Stimulated activated naive CD8-positive, alpha-beta T cell treated with anti-CD3 and anti-CD28 coated beads, Interleukin-15, Interleukin-2, amounts not matched to agents 100 U/mL and 50 U/mL, for 24 hours (primary cell): Measurements from ENCODE around the gene UROC1.

Experiments used
- ATAC-seq: fragments of 150-1000 bp; cut with Tn5 transposase; one replicate; pipeline ENCODE4 v1.10.0; 2021
- DNase-seq: peaks from one replicate; pipeline ENCODE4 v3.0.0; 2021

The UROC1 gene

DNA sequence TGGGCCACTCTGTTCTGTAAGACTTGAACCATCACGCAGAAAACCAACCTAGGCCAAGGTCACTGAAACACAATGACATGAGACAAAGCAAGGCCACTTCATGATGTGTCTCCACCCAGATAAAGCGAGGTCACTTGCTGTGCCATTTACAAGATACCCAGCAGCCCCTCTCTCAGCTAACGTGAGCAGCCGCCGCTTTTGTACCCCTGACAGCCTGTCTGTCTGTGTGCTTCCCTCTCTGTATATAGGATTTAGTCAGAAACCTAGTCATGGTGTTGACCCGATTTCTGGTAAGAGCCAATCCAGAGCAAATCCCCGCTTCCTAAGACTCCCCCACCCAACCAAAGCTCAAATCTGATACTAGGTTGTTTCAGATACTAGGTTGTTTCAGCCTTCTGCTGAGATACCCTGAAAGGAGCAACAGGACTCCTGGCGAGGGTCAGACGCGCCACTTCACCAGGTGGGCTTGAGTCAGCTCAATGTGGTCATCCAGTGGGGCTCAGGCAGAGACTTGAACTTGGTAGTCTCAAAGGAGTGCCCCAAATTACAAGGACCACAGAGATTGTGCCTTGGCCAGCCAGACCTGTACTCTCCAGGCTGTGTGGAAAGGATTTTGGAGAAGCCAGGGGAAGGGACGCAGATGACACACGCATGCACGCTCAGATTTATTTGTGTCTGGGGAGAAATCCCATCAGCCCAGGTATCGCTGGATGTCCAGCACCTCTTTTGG is 38.8 kb downstream of the UROC1 start:
- DNase-seq (no peak), ATAC-seq (no peak)

DNA sequence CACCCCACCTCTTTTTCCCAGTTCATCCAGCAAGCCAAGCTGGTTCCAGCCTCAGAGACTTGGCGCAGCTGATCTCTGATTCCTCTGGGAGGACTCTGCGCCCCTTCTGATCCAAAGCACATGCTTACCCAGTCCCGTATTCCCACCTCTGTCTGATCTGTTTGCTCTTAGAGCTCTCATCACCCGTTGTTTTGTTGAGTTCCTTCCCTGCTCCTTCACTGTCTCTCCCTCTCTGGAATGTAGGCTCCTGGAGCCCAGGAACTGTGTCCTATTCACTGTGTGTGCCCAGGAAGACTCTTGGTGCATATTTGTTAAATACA is 40.6 kb downstream of the UROC1 start:
- ATAC-seq, result no peak
- DNase-seq, result no peak

DNA sequence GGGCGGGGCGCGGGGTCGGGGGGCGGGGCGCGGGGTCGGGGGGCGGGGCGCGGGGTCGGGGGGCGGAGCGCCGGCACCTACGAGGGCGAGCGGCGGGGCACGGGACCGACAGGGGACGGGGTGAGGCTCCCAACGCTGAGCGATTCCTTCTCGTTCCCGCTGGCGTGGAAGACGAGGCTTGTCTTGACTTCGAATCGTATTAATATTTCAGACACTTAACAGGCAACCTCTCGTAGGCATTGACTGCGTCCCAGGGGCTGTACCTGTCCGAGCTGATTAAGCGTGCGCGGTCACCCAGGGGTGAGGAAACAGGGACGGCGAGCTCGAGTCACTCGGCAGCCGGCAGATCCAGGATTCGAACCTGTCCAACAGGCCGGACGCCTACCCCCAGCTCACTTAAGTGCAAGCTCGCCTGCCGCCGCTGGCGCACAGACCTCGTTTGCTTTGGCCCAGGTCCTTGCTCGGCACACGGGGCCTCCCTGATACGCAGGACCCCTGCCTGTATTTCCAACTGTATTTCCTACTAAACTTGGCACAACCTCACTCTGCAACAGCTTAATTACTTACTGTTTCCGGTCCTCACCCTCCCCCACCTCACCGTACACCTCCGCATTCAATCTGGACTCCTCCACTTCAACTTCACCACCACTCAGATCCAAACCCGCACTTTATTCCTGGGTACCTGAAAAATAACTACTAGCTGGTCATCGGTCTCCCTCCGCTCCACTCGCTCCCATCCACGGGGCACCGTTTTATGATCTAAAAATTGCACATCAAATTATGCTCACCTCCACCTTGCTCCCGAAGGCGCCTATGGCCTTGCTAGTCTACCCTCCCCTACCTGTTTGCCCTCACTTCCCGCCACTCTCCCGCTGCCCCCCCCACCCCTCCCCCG is 41.2 kb downstream of the UROC1 start:
- ATAC-seq, result peak; percentile 24
- DNase-seq, result no peak

DNA sequence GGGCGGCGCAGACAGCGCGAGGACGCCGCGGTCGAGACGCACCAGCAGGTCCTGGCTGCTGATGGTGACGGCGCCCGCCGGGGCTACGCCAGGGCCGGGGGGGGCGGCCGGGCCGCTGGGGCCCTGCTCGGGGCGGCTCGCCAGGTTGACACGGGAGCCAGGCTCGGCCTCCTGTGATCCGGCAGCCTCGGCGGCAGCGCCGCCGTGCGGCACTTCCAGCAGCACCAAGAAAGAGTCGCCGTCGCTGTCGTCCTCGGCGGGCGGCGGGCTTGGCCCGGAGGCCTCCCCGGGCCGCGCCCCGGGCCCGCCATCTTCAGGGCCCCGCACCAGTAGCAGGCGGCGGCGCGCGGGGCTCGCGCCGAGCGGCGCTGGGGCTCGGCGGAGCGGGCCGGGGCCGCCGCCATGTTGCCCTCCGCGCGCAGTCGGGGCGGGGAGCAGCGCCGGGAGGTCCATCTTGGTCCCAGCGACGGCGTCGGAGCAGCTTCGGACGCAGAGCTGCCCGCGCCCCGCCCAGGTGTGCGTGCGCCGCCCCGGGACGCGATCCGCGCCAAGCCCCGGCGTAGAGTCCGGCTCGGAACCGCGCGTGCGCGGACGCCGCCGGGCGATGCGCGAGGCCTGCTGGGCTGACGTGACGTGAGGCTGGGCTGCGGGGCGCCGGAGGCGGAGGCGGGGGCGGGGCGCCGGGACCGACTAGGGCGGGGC is 42.0 kb downstream of the UROC1 start, which contains the start of gene ZXDC:
TSS of gene ZXDC (minus strand) at position 479 of the 702 bp plus-strand sequence. CDS start at position 453, 26 bp downstream.
- peak; percentile 94 for DNase-seq
- ATAC-seq, result peak; percentile 87

DNA sequence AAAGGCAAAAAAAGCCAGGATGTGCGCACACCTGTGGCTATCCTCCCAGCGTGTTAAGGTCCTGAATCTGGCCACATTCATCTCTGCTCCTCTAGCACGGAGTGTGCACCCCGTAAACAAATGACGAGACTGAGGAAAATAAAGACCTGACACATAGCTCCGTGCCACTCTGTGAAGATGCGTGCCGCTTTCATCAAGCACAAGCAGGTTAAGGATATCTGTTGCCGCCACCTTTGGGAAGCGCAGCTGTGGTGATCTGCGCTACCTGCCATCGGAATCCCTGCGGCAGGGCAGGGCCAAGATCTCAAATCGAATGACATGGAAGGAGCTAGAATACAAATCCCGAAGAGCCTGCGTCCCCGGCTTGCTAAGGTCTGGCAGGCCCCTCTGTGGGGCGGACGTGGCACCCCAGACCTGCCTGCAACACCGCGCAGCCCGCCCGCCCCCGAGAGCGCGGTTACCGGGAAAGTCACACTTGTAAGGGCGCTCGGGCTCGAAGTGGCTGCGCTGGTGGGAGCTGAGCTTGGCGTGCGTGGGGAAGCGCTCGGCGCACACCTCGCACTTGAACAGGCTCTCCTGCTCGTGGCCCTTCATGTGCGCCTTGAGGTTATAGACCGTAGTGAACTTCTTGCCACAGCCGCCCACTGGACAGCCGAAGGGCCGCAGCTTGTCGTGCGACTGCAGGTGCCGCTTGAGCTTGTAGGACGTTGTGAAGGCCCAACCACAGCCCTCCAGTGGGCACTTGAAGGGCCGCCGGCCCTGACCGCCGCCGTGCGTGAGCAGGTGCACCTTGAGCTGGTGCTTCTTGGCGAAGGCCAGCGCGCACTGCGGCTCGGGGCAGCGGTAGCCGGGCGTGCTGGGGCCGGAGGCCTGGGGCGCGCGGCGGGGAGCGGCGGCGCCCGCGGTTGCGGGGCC is 42.8 kb downstream of the UROC1 start:
- peak; percentile 50 for DNase-seq
- ATAC-seq, result no peak

DNA sequence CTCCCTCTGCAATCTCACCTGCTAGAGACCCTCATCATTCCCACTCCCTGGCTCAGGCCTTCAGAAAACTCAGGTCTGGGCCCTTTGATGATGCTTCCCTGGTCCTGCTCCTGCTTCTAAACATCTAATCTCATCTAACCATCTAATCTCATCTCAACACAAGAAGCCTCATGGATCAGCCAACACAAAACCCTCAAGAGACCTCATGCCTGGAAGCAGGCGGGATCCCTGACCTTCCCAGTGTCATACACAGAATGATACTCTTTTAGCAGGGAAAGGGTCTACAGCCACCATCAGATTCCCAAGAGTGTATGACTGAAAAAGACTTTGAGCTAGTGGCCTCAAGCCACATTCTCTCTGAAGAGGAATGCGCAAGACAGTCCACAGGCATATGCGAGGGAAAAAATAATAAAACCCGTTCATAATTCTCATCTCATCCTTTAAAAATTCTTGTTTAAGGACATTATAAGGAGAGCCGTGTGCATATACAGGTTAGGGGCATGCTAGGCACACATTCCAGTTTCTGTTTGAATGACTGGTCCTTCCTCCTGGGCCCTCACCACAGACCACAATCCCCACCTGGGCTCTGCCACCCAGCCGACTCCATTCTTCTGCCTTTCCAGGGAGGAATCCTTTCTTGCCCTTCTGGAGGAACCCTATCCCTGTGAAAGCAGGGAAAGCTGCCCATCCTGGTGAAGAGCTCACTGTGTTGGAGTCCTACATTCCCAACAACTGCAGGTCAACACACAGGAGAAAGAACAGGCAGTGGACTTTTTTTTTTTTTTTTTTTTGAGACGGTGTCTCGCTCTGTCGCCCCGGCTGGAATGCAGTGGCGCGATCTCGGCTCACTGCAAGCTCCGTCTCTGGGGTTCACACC is 44.0 kb downstream of the UROC1 start:
- no peak for DNase-seq
- no peak for ATAC-seq

DNA sequence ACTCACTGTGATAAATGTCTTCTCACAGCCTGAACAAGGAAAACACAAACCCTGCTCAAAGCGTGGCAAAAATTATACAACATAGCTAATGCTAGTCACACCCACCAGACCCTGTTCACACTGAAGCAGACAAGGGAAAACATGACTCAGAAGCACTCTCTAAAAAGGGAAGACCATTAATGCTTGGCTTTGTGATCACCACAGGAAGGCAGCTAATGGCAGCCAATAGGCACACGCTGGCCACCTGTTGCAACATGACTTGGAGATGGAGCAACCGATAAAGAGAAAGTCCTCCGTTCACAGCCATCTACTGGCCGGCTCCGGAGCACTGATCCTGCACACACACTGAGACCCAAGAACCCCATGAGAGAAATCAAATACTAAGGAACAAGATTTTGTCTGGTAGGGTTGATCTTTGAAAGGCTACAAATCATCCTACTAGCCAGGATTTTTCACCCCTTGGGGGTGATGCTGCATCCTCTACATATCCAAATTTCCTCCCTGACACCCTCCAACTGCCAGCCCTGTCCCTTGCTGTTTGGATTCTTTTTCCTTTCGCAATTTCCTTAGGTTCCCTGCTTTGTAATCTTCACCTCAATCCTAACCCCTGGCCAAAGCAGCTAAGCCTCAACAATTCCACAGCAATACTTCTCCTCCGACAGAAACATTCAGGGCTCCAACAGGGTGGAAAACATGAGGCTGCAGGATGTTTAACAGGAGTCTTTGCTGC is 45.1 kb downstream of the UROC1 start:
- ATAC-seq (no peak), DNase-seq (peak; percentile 16)

DNA sequence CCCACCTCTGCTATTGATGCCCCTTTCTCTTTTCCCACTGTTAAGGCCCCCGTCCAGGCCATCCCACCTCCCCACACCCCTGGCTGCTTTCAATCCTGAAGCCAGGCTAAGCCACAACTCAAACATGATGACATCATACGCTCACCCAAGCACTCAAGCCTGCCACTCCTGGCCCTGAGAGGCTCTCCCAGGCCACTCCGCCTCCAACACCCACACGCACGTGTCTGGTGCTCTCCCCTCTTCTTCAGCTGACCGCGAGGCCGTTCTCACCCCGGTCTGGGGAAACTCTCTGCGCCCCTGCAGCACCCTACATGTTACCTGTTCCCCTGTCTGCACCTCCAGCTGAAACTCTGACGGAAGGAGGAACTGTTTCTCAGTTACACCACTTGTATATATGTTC is 48.1 kb downstream of the UROC1 start:
- DNase-seq (no peak), ATAC-seq (no peak)

DNA sequence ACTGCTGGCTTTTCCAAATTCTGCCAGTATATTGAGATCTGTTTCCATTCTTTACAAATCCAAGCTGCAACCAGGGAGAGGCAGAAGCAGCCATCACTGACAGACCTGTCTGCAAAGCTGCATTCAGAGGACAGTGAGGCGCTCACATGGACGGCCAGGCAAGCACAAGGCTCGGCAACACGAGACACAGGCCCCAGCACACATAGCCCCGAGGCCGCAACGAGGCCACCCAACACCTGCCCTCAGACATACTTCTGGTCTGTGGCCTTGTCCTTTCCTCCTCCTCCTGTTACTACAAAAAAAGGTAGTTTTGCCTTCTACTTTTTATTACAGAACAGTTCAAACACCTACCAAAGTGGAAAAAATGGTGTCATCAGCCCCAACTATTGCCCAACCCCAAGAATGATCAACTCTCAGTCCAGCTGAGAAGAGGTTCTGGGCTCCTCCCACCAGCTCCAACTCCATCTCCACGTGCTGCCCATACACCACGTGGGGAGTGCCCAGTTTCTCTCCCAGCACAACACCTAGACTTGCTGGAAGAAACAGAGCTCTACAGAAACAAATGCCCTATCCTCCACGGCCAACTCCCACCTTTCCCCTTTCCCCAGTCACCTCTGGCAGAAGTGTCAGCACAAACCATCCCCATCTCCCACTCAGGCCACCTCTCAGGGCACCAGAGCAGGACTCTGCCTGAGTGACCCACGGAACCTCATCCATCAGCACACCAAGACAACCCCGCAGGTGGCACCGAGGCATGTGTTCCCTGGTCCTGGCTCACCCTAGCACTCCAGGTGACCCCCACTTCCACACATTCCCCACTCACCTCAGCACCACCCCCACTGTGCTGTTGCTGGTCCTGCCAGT is 49.3 kb downstream of the UROC1 start:
- ATAC-seq (no peak), DNase-seq (no peak)

DNA sequence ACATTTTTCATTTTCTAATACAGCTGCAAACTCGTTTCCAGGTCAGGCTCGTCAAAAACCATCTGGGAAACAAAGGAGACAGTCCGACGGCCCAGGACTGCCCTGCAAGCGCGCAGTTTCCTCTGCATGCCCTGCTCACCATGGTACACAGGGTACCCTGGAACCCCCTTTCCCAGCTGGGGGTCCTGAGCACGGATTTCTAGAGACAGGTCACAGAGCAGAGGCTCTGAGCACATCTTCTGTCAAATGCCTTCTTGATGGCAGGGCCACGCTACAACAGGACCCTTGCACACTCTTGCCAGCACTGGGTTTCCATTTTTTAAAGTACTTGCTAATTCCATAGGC is 50.0 kb downstream of the UROC1 start:
- ATAC-seq, result no peak
- no peak for DNase-seq

DNA sequence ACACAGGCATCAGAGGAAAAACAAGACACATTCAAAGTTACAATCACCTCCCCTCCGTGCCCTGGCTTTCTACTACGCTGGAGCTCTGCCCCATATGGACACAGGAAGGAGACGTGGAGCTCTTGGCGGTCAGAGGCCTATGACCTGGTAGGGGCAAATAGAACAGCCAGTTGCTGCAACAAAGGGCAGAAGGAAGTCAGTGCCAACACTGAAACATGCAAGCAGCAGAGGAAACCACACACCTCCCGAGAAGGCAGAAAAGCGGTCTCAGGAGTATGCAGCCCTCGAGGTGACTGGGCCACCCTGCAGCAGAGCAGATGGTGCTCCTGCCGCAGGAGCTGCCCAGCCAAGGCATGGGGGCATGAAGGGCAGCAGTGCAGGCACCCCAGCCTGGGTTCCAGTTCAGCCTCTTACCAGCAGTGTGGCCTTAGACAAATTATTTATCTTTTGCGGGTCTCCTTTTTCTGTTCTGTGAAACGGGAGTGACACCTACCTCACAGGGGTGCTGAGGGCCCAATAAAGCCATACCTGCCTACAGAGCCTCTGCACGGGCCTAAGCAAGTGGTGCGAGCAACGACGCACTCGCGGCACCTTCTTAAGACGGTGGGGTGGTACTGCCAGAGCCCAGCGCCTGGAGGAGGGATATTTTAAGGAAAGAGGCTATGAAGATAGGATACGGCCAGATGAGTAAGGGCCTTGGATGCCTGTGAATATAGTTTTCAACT is 50.5 kb downstream of the UROC1 start:
- no peak for ATAC-seq
- no peak for DNase-seq

DNA sequence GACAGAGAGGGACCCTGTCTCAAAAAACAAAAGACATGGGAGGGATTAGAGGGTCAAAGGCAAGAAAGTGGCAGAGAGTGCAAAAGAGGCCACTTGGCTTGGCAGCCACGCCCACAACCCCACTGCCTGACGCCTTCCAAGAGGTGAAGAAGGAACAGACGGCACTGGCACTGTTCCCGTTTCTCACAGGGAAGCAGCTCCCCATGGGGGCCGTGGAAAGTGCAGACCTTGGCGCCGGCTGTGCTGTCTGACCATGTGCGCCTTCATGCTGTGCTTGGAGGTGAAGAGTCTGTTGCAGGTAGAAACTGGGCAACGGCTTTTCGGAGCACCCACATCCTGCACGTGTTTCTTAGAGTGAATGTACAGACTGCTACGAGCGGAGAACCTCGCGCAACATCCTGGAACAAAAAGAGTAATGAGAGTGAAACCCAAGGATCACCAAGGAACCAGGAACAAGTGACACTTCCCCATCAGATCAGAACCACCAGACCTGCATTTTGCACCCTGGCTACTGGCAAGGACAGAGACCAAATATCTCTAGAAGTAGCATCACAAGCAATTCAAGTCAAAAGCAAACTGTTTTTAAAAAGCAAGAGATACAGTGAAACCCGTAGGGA is 51.5 kb downstream of the UROC1 start:
- DNase-seq, result no peak
- ATAC-seq, result no peak

DNA sequence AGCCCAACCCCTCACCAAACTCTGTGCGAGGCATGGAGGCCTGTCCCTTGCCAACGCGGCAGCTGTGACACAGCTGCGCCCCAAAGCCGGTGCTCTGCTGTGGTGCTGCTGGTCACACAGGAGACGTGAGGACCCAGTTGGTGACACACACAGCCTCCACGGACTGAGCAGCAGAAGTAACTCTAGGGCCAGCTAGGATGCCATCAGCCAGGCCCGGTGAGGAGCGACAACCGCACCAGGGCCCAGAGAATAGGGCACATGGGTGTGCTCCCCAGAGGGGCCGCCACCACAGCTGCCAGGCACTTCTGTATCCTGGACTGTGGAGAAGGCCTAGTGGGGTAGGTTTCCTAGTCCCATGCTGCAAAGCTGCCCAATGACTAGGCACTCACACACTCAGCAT is 52.6 kb downstream of the UROC1 start:
- ATAC-seq, result no peak
- no peak for DNase-seq

DNA sequence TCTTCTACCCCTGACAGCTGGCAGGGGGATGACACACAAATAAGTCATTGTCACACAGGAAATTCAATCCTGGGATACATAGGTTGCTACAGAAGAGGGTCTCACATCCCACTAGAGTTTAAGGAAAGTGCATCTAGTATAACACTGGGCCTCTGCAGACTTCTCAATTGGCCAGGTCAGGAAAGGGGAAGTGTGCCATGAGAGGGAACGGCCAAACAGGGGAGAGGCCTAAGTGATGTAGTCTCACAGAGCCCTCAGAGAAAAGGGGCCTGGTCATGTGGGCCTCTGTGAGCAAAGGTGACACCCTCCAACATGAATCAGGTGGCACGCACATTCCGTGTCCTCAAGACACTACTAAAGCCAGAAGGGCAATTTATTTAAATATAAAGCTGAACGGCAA is 53.1 kb downstream of the UROC1 start:
- ATAC-seq, result no peak
- DNase-seq, result no peak

DNA sequence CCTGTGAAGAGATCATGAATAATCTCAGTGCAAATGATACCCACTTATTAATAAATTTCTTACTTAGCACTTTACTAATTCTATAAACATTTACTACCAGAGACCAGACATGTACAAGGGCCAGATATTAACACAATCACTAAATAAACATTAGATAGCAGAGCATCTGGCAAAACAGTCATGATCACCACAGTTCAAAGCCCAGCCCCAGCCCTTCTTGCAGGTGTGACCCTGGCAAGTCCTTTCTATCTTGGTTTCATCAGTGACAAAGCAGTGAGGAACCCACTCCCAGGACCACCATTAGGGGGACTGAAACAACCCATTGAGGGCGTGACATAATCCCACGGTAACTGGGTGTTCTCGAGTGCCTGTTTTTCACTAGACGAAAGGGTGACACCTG is 53.5 kb downstream of the UROC1 start:
- DNase-seq (no peak), ATAC-seq (no peak)

DNA sequence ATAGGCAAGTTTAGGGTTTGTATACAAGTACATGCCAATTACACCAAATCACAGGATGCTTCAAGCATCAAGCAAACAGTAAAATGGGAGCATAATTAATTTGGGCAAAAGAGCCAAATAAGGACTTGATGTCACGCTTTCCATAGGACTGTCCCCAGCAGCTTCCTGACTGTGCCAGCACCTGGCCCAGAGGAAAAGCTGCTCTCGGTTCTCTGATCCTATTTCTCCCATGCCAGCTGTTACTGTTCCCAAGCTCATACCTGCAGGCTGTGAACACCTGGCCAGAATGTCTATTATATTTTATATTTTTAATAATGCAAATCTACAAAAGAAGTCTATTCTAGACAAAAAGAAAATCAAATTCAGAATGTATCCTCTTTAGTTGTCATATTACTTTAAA is 54.1 kb downstream of the UROC1 start:
- ATAC-seq, result no peak
- no peak for DNase-seq

DNA sequence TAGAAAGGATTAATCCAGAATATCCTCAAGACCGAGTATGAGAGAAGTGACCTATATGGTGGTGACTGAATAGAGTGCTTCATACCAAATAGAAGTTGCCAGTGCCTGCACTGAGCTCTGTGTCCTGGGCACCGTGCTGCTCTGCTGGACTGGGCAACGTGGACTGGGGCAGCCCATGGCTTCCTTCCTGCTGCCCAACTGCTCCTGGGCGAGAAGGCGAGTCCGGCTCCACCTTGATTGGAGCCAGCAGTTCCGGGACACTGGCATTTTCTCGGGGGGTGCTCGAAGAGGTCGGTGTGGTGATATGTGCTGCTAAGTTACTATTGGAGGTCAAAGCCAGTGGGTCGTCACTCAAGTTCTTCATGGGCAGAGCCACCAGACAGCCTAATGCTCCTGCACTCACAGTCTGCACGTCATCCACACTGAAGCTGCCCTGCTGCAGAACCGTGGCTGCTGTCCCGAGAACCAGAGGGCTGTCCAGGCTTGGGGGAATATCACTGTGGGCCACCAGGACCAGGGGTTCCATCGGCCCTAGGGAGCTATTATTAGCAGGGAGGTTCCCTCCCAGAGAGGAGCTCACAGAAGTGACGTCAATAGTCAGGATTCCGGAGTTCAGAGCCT is 56.0 kb downstream of the UROC1 start:
- DNase-seq (no peak), ATAC-seq (no peak)

DNA sequence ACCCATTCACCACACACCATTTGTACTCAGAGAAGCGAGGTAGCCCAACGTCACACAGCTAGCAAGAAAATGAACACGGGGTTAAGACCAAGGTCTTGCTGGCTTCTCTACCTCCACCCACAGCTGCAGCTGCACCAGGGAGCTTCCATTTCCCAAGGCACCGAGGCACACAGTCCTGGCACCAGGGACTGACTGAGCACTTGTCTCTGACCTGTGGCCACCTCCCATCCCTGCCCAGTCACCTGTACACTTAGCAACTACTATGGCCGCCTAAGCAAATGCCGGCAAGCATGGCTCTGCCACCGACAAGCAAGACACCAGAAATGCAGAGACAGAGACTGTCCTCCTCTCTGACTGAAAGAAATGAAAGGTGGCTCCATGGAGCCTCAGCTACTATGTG is 57.2 kb downstream of the UROC1 start:
- no peak for ATAC-seq
- no peak for DNase-seq
